SU-DHL-6 (cell line): ENCODE results near the gene DDX51.

Experiments
- H2AFZ ChIP-seq: fragments of 200-600 bp; sonication (generic); 2 replicates; pipeline ENCODE4 v1.6.1; 2014; ENCODE audit warnings: low read depth, mild to moderate bottlenecking, moderate library complexity, mixed read lengths, antibody characterized with exemption, low read length; ENCODE audit not compliant: severe bottlenecking
- H3F3A ChIP-seq: fragments of 200-600 bp; shearing (Covaris generic); 2 replicates; pipeline ENCODE4 v1.6.0; 2016; ENCODE audit warnings: antibody characterized with exemption, mild to moderate bottlenecking; ENCODE audit not compliant: insufficient read depth
- H3K27ac ChIP-seq: fragments of 200-600 bp; sonication (generic); 2 replicates; pipeline ENCODE4 v1.5.1; 2016; ENCODE audit warnings: low read depth, mild to moderate bottlenecking, low read length, moderate library complexity, mixed read lengths
- H3K27me3 ChIP-seq: fragments of 200-600 bp; sonication (generic), shearing (Covaris generic); 2 replicates; pipeline ENCODE4 v1.6.0; 2014; ENCODE audit warnings: mild to moderate bottlenecking, low read length
- H3K36me3 ChIP-seq: fragments of 200-600 bp; sonication (generic); 2 replicates; pipeline ENCODE4 v1.6.1; 2014; ENCODE audit warnings: mild to moderate bottlenecking, low read length, mixed read lengths
- H3K4me2 ChIP-seq: fragments of 300-600, 200-600 bp; shearing (Covaris generic), sonication (generic); 2 replicates; pipeline ENCODE4 v1.6.0; 2014; ENCODE audit warnings: low read length, low read depth, mild to moderate bottlenecking; ENCODE audit not compliant: poor library complexity, severe bottlenecking
- H3K4me3 ChIP-seq: fragments of 200-600 bp; sonication (generic); 2 replicates; pipeline ENCODE4 v1.5.1; 2014; ENCODE audit warnings: antibody characterized with exemption, low read length, mild to moderate bottlenecking, mixed read lengths; ENCODE audit not compliant: insufficient read depth, poor library complexity, severe bottlenecking
- H3K79me2 ChIP-seq: fragments of 200-600 bp; sonication (generic); 2 replicates; pipeline ENCODE4 v1.6.1; 2014; ENCODE audit warnings: mild to moderate bottlenecking, low read length, moderate library complexity; ENCODE audit not compliant: insufficient read depth
- H3K9ac ChIP-seq: fragments of 200-600 bp; sonication (generic); 2 replicates; pipeline ENCODE4 v1.7.0; 2014; ENCODE audit warnings: mild to moderate bottlenecking, low read length
- H3K9me2 ChIP-seq: fragments of 200-600 bp; sonication (generic); replicated peaks from 2 replicates; pipeline ENCODE4 v1.6.1; 2014; ENCODE audit warnings: low read length; ENCODE audit not compliant: insufficient read depth
- H3K9me3 ChIP-seq: fragments of 200-600 bp; sonication (generic); 2 replicates; pipeline ENCODE4 v1.6.1; 2014; ENCODE audit warnings: low read length, mixed read lengths; ENCODE audit not compliant: insufficient read depth
- H4K20me1 ChIP-seq: fragments of 200-600 bp; sonication (generic); 2 replicates; pipeline ENCODE4 v1.6.1; 2014; ENCODE audit warnings: low read depth, mild to moderate bottlenecking, antibody characterized with exemption, low read length, moderate library complexity, mixed read lengths
- EZH2phosphoT487 ChIP-seq: fragments of 200-600 bp; sonication (generic), shearing (Covaris generic); conservative IDR thresholded peaks from 2 replicates; pipeline ENCODE4 v1.6.1; 2018; ENCODE audit warnings: mild to moderate bottlenecking, antibody characterized with exemption, low read length, moderate library complexity, mixed read lengths
- TF ChIP-seq, protein P1 (sequence below): fragments of 200-600 bp; sonication (generic); IDR thresholded peaks from one replicate; pipeline ENCODE4 v1.5.1; 2017; ENCODE audit warnings: antibody characterized with exemption, mild to moderate bottlenecking, low read length, moderate library complexity; ENCODE audit not compliant: insufficient read depth, poor library complexity, severe bottlenecking

The DDX51 gene

DNA sequence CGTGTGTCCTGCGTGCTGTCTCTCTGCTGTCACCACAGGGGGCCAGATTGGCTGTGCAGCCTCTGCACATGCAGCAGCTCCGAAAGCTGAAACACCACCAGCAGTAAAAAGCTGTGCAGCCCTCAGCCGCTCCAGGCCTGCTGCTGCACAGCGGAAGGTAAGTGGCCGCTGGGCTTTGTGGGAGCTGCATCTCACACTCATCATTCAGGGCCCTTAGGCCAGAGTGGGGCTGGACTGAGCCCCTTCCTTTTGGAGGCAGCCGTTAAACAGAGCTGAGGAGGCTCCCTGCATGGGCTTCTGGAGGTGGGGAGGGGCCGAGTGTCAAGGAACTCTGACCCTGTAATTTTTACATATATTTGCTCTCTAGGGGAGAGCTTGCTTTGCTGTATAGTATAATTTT lies 17.1 kb downstream of the DDX51 start:
- no peaks in the 10 kb centered on the region for H3K9me2 ChIP-seq
- H3K36me3 ChIP-seq = peaks cover 31% of the 10 kb centered on the region

DNA sequence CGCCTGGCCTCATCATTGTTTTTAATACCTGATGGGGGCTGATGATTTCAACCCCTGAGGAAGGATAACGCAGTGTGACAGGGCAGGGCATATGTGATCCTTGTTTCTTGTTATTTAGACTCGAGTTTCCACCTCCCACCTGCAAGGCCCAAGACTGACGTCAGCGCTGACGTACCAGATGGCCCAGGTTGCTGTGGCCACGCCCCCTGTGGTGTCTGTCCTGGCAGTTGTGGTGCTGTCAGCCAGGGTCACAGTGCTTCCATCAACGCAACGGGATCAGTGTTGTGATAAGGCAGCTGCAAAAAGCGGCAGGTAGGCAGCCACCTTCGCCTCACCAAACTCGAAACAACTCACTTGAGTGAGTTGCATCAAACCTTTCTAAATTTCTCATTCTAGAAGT lies 18.4 kb downstream of the DDX51 start:
- no peaks in the 10 kb centered on the region for H3K9me3 ChIP-seq
- H3K27me3 ChIP-seq = no peaks in the 10 kb centered on the region
- no peaks in the 10 kb centered on the region for H3K79me2 ChIP-seq
- no peak for TF ChIP-seq EZH2phosphoT487
- TF ChIP-seq, protein P1, sequence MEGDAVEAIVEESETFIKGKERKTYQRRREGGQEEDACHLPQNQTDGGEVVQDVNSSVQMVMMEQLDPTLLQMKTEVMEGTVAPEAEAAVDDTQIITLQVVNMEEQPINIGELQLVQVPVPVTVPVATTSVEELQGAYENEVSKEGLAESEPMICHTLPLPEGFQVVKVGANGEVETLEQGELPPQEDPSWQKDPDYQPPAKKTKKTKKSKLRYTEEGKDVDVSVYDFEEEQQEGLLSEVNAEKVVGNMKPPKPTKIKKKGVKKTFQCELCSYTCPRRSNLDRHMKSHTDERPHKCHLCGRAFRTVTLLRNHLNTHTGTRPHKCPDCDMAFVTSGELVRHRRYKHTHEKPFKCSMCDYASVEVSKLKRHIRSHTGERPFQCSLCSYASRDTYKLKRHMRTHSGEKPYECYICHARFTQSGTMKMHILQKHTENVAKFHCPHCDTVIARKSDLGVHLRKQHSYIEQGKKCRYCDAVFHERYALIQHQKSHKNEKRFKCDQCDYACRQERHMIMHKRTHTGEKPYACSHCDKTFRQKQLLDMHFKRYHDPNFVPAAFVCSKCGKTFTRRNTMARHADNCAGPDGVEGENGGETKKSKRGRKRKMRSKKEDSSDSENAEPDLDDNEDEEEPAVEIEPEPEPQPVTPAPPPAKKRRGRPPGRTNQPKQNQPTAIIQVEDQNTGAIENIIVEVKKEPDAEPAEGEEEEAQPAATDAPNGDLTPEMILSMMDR = no peak
- H3K27ac ChIP-seq = no peak overlapping the region
- no peak overlapping the region for H3K9ac ChIP-seq
- H3K4me3 ChIP-seq = no peak overlapping the region
- H3K9me2 ChIP-seq = no peaks in the 10 kb centered on the region
- H3K36me3 ChIP-seq = peaks cover 36% of the 10 kb centered on the region
- H4K20me1 ChIP-seq = no peaks in the 10 kb centered on the region
- H3F3A ChIP-seq = peaks cover 6% of the 10 kb centered on the region; the same call in 1 of the 2 replicates
- H3K4me2 ChIP-seq = no peak overlapping the region
- no peak overlapping the region for H2AFZ ChIP-seq

More for the DNA sequence above, 17.1 kb downstream of the DDX51 start:
- no peak overlapping the region for H3K27ac ChIP-seq
- no peak overlapping the region for H3K9ac ChIP-seq
- H3F3A ChIP-seq = peaks cover 6% of the 10 kb centered on the region; the same call in 1 of the 2 replicates
- no peak overlapping the region for H2AFZ ChIP-seq
- no peaks in the 10 kb centered on the region for H3K9me3 ChIP-seq
- no peaks in the 10 kb centered on the region for H4K20me1 ChIP-seq
- H3K27me3 ChIP-seq = no peaks in the 10 kb centered on the region
- H3K79me2 ChIP-seq = no peaks in the 10 kb centered on the region
- no peak overlapping the region for H3K4me2 ChIP-seq
- TF ChIP-seq, protein P1 = no peak
- TF ChIP-seq EZH2phosphoT487 = no peak
- H3K4me3 ChIP-seq = no peak overlapping the region

DNA sequence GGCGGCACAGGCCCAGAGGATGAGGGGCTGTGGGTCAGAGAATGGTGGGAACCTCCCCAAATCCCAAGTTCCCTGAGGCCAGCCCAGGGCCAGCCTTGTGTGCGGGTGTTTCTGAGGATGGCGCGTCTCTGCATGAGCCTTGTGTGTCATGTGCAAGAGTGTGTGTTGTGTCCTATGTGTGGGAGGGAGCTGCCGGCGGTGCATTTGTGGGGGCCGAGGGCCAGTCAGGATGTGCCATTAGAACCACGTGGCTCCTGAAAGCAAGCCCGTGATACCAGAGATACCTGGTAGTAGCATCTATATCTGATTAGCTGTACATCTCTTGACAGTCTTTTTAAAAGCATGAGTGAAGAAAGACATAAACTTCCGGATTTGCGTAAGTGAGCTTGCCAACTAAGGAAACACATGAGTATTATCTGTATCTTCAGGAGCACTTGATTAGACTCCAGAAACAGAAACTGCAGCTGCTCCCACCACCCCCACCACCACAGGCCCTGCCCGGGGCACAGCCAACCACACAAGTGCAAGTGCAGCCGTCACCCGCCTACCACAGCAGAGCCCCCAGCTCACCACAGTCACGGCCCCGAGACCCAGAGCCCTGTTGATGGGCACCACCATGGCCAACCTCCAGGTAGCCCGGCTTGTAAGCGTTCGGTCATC lies 19.2 kb downstream of the DDX51 start:
- Histone ChIP-seq H4K20me1 (no peaks in the 10 kb centered on the region), H3K79me2 (no peaks in the 10 kb centered on the region), H3K9me2 (no peaks in the 10 kb centered on the region), H3F3A (peaks cover 6% of the 10 kb centered on the region; the same call in 1 of the 2 replicates), H3K27ac (no peak overlapping the region), H3K9me3 (no peaks in the 10 kb centered on the region), H2AFZ (no peak overlapping the region), H3K4me3 (no peak overlapping the region), H3K36me3 (peaks cover 36% of the 10 kb centered on the region), H3K27me3 (no peaks in the 10 kb centered on the region), H3K4me2 (no peak overlapping the region), H3K9ac (no peak overlapping the region)
- TF ChIP-seq, protein P1 = no peak
- no peak for TF ChIP-seq EZH2phosphoT487
